ENCODE data around the gene ARHGEF7. TPM values are rescaled to one million over a fixed set of nuclear protein-coding genes. Genes with fewer than 3 reads are reported as not detected.

ARHGEF7 gene
- total RNA-seq, 4 donors from 2014 or later, result 79.2 to 173 (median 114) TPM

- TF ChIP-seq CTCF (IDR thresholded peaks at IDR 0.05; ENCODE audit: low read depth), result no peak
These were observed 933 bp downstream of the ARHGEF7 start for GRCh38 chr13:111115965-111116521.

GRCh38 chr13:111116856-111117255, 1.7 kb downstream of the ARHGEF7 start:
- no peak for TF ChIP-seq CTCF (IDR thresholded peaks at IDR 0.05; ENCODE audit: low read depth)

GRCh38 chr13:111117289-111117688, 2.2 kb downstream of the ARHGEF7 start:
- TF ChIP-seq CTCF (IDR thresholded peaks at IDR 0.05; ENCODE audit: low read depth), result no peak

GRCh38 chr13:111117961-111118360, 2.9 kb downstream of the ARHGEF7 start:
- no peak for TF ChIP-seq CTCF (IDR thresholded peaks at IDR 0.05; ENCODE audit: low read depth)

GRCh38 chr13:111118898-111119607, 3.9 kb downstream of the ARHGEF7 start:
- TF ChIP-seq CTCF (IDR thresholded peaks at IDR 0.05; ENCODE audit: low read depth), result no peak

- TF ChIP-seq CTCF (IDR thresholded peaks at IDR 0.05; ENCODE audit: low read depth), result no peak
These were observed 4.9 kb downstream of the ARHGEF7 start for GRCh38 chr13:111119966-111120365.

GRCh38 chr13:111120422-111120821, 5.3 kb downstream of the ARHGEF7 start:
- no peak for TF ChIP-seq CTCF (IDR thresholded peaks at IDR 0.05; ENCODE audit: low read depth)

Measured in subcutaneous adipose tissue (tissue), 4 donors.